Measurements from ENCODE around the gene POM121C.
"Not testable (repeated sequence)": the region's sequence is repeated elsewhere in the genome, so short reads cannot be mapped to it uniquely, and the experiment has no call there.

GRCh38 chr7:75485355-75485978 is 632 bp downstream of the POM121C start:
- not testable (repeated sequence) for TF ChIP-seq CTCF, POLR2A (IDR thresholded peaks at IDR 0.05)

All from lower leg skin (tissue), 3 donors.